Epithelial cell of esophagus (primary cell): ENCODE results near the gene SMPD3.

Source experiments
- DNase-seq: peaks from one replicate; pipeline ENCODE4 v3.0.0; 2010; ENCODE audit warnings: low read depth
- H3K4me3 ChIP-seq: 2 replicates; pipeline ENCODE4 v1.5.1; 2011; ENCODE audit warnings: mild to moderate bottlenecking, low read length, control low read depth
- TF ChIP-seq, protein P1 (sequence below): IDR thresholded peaks from 2 replicates; pipeline ENCODE4 v1.5.1; 2011; ENCODE audit warnings: low read depth, mild to moderate bottlenecking, low read length, control low read depth, inconsistent platforms; ENCODE audit not compliant: insufficient read depth; ENCODE audit errors: missing control alignments

The SMPD3 gene

DNA sequence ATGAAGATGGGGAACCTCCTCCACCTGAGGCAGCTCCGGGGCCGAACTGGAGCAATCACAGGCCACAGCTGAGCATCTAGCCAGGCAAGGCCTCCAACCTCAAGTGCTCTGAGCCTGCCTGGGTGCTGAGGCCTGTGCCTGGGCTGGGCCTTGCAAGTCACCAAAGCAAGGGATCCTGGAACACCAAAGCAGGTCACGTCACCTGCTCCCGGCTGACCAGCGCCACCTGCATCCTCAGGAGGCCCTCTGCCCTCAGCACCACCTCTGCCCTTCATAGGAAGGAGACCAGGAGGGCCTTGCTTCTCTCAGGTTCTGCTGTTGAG, 68.0 kb downstream of the SMPD3 start:
- TF ChIP-seq, protein P1, sequence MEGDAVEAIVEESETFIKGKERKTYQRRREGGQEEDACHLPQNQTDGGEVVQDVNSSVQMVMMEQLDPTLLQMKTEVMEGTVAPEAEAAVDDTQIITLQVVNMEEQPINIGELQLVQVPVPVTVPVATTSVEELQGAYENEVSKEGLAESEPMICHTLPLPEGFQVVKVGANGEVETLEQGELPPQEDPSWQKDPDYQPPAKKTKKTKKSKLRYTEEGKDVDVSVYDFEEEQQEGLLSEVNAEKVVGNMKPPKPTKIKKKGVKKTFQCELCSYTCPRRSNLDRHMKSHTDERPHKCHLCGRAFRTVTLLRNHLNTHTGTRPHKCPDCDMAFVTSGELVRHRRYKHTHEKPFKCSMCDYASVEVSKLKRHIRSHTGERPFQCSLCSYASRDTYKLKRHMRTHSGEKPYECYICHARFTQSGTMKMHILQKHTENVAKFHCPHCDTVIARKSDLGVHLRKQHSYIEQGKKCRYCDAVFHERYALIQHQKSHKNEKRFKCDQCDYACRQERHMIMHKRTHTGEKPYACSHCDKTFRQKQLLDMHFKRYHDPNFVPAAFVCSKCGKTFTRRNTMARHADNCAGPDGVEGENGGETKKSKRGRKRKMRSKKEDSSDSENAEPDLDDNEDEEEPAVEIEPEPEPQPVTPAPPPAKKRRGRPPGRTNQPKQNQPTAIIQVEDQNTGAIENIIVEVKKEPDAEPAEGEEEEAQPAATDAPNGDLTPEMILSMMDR, result no peak
- H3K4me3 ChIP-seq, result no peak overlapping the region
- no peak for DNase-seq

DNA sequence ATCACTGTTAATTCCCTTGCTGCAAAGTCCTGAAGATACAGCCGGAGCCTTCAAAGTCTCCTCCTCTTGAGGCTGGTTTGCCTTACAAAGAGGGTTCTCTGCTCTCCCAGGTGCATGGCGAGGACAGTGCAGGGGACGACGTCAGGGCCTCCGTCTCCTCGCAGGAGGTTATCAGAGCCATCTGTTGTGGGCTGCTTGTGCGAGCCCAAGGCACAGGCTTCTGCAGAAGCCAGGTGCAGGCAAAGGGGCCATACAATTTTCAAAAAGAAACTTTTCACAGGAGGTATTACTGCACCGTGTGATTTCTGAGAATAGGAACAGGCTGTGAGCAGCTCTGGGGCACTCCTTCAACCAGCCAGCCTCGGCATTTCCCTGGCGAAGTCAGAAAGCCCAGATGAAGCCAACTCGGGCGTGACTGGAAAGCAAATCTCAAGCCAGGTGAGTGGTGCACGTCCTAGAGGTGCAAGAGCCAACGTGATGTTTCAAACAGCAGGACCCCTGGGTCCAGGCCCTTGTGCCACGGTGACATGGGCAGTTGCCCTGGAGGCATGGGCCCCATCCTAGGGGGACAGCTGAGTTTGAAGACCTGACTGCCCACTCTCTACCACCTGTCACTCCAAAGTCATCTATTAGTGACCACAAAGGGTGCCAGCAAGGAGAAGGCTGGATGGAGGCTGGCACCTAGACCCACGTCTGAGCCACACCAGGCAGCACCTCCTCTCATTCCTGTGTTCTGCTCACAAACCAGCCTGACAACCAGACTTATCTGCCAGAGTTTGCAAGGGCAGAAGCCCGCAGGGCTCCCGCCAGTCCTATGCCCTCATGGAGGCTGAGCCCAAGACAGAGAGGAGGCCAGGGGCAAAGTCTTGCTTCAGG, 68.6 kb downstream of the SMPD3 start:
- DNase-seq, result no peak
- H3K4me3 ChIP-seq, result no peak overlapping the region
- TF ChIP-seq, protein P1, result no peak

DNA sequence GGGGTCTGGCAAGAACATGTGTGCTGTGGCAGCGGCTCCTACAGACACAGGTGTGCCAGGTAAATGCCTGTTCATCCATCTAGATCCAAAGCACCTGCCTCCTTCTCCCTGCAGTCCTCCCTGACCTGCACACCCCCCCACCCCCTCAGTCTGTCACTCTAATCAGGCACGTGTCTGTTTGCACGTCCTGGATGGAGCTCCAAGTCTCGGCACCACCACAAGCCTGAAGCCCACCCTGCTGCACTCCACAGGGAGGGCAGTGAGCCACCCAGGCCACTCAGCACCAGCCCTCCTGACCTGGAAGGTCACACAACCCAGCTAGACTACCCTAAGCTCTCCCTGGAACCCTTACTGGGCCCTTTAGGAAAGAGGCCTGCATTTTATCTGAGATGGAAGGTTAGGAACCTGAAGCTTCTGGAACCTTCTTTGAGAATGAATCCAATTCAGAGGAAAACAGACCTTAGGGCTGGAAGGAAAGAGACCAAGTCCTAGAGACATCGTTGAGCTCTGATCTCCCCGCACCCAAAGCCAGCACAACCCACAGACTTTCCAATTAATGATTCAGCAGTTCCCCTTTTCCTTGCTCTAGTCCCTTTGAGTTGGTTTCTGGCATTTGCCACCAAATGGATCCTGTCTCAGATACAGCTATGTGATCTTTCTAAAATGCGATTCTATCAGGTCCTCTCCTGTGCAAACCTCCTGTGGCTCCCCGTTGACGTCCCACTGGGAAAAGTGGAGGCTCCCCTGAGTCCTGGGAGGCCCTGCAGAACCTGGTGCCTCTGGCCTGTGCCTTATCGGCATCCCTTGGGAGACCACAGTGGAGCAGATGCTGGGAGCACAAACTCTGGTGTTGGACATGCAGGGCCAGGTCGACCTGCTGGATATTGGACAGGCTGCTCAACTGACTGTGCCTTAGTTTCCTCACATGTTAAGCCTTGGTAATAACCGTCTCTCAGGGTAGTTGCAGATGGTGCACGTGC, 69.6 kb downstream of the SMPD3 start:
- no peak for DNase-seq
- H3K4me3 ChIP-seq, result no peak overlapping the region
- TF ChIP-seq, protein P1, result no peak

DNA sequence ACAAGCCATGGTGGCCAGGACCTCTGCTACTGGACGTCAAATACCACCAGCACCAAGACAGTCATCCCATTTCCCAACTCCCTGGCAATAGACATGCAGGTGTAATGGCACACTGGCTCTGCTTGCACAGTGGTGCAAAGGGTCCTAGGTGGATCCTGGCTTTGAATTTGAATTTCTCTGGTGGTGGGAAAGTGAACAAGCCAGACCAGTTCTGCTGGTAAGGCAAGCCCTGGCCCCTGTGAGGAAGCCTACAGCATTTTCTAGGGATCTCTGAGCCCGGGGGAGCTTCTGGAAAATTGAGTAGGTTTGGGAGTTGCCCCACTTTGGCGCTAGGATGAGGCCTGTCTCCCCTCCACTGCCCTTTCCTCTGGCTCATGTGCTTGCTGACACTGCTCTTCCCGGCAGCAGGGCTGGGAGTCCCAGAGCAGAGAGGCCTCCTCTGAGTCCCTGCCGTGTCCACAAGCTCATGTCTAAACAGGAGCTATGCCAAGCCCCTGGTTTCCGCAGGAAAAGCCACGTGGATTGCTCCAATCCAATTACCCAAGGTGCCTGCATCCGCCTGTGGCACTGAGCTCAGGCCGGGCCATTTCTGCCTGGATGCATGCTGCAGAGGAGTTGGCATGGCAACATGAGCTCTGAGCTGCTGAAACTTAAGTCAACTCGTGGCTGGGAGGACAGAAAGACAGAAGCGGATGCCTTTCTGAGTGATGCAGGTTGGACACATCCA, 70.5 kb downstream of the SMPD3 start:
- TF ChIP-seq, protein P1, result no peak
- peak; percentile 54 for DNase-seq
- H3K4me3 ChIP-seq, result no peak overlapping the region

DNA sequence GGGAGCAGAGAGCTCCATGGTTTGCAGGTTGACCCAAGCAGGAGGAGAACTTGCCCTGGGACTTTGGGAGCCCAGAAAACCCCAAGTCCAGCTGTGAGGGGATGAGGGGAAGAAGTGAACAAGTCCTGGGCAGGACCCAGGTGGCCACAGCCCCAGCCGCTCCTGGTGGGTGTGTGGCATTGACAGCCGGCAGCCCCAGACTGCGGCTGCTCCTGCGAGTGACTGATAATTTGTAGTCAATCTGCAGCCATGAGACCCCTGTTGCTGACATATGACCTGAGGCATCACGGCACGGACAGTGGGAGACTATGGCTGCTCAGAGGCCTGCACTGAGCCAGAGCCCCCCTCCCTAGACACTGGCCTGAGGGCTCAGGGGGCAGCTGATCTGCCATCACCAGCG, 71.1 kb downstream of the SMPD3 start:
- DNase-seq, result no peak
- H3K4me3 ChIP-seq, result no peak overlapping the region
- TF ChIP-seq, protein P1, result no peak

DNA sequence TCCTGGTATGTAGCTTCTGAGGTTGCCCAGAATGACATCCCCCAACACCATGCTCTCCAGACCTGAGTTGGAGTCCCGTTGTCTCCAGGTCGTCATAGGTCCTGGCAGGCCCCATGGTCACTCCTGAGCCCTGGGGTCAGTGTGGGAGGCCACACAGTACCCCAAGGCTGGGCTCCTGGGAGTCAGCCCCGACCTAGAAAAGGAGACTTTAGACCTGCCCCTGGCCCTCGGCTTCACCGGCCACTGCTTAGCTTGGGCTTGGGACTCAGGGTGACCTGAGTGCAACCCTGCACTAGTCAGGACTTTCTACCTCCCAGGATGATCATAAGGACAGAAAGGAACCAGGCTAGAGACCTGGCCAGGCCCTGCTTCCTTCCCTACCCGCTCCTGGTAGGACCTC, 71.7 kb downstream of the SMPD3 start:
- TF ChIP-seq, protein P1, result no peak
- H3K4me3 ChIP-seq, result no peak overlapping the region
- no peak for DNase-seq
